Ascending aorta (tissue), 2 donors: ENCODE data around the gene EGFLAM. TPM values are rescaled to one million over a fixed set of nuclear protein-coding genes. Genes with fewer than 3 reads are reported as not detected.

ENCODE experiments used
- DNase-seq, 2 donors: peaks; one replicate each; pipeline ENCODE4 v3.0.0-alpha.2; 2019; ENCODE audit warnings: low spot score in 2 of 2
- H3K27ac ChIP-seq, 2 donors: fragments of 200-600 bp; sonication (generic); one replicate each; pipeline ENCODE4 v1.5.1; 2016 to 2017; ENCODE audit warnings: mild to moderate bottlenecking in 1 of 2
- H3K27me3 ChIP-seq: fragments of 200-600 bp; sonication (generic); one replicate; pipeline ENCODE4 v1.5.1; 2017
- H3K36me3 ChIP-seq, 2 donors: fragments of 200-600 bp; sonication (generic); one replicate each; pipeline ENCODE4 v1.5.1; 2016
- H3K4me1 ChIP-seq, 2 donors: fragments of 200-600 bp; sonication (generic); one replicate each; pipeline ENCODE4 v1.5.1; 2016 to 2017; ENCODE audit warnings: mild to moderate bottlenecking in 1 of 2
- H3K4me3 ChIP-seq, 2 donors: fragments of 200-600 bp; sonication (generic); one replicate each; pipeline ENCODE4 v1.5.1; 2016 to 2017; ENCODE audit warnings: mild to moderate bottlenecking in 1 of 2
- H3K9me3 ChIP-seq, 2 donors: fragments of 200-600 bp; sonication (generic); one replicate each; pipeline ENCODE4 v1.5.1; 2016
- CTCF ChIP-seq, 3 experiments: fragments of 200-600 bp in 2 of 3; fragments of 450-650 bp in 1 of 3; sonication (generic) in 2 of 3; IDR thresholded peaks; one replicate each; pipeline ENCODE4 v1.5.1; 2016 to 2019; ENCODE audit warnings: antibody characterized with exemption in 3 of 3, mild to moderate bottlenecking in 1 of 3, moderate library complexity in 1 of 3
- intact Hi-C: fragments of 100-400 bp; cut with DNase I; formaldehyde crosslinking; loops from one replicate; pipeline ENCODE4 v1.15.1; 2023
- total RNA-seq: library from RNA; depleted of rRNA; stranded (reverse); fragments of >200 nt; gene quantifications from one replicate; pipeline ENCODE4 v1.1.0, GENCODE V29; 2016

Gene EGFLAM
- total RNA-seq, 1 donor from 2014 or later: 4.2 TPM

GRCh38 chr5:38369692-38370091 lies 111.3 kb downstream of the EGFLAM start:
- Histone ChIP-seq H3K4me1 (no peaks in the 10 kb centered on the region), H3K27me3 (no peaks in the 10 kb centered on the region), H3K4me3 (no peak overlapping the region), H3K9me3 (no peaks in the 10 kb centered on the region), H3K27ac (no peak overlapping the region), H3K36me3 (no peaks in the 10 kb centered on the region)
- TF ChIP-seq CTCF (IDR thresholded peaks at IDR 0.05): no peak
- intact Hi-C loops: no loop called here
- no peak for DNase-seq

- TF ChIP-seq CTCF (IDR thresholded peaks at IDR 0.05): no peak
- intact Hi-C loops: no loop called here
- Histone ChIP-seq H3K4me1 (no peaks in the 10 kb centered on the region), H3K27me3 (no peaks in the 10 kb centered on the region), H3K4me3 (no peak overlapping the region), H3K9me3 (no peaks in the 10 kb centered on the region), H3K27ac (no peak overlapping the region), H3K36me3 (no peaks in the 10 kb centered on the region)
- DNase-seq: no peak
These were observed 112.2 kb downstream of the EGFLAM start for GRCh38 chr5:38370358-38371100.

DNA sequence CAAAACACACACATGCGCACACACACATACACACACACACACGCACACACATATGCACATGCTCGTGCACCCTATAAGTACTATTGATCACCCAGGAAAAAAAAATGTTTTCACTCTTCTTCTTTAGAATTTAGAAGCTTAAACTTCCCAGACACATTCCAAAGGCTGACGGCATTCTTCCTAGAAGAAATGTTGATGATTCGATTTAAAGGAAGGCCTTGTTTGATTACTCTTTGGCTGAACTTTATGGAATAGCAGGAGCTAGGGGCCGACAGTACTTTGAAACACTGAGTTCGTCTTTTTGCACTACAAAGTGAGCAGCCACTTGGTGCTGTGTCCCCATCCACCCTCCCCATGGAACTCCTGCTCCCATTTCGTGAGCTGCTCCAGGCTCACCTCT lies 113.2 kb downstream of the EGFLAM start:
- DNase-seq: no peak
- no peaks in the 10 kb centered on the region for H3K27me3 ChIP-seq
- intact Hi-C loops: no loop called here

GRCh38 chr5:38373743-38374142 lies 115.4 kb downstream of the EGFLAM start:
- no peak overlapping the region for H3K27ac ChIP-seq
- H3K27me3 ChIP-seq: no peaks in the 10 kb centered on the region
- H3K4me1 ChIP-seq: no peaks in the 10 kb centered on the region
- no peak overlapping the region for H3K4me3 ChIP-seq
- no peak for DNase-seq
- no peak for TF ChIP-seq CTCF (IDR thresholded peaks at IDR 0.05)
- intact Hi-C loops: no loop called here
- no peaks in the 10 kb centered on the region for H3K9me3 ChIP-seq
- no peaks in the 10 kb centered on the region for H3K36me3 ChIP-seq

More for the DNA sequence above, 113.2 kb downstream of the EGFLAM start:
- no peak overlapping the region for H3K27ac ChIP-seq
- H3K4me1 ChIP-seq: no peaks in the 10 kb centered on the region
- no peaks in the 10 kb centered on the region for H3K36me3 ChIP-seq
- no peaks in the 10 kb centered on the region for H3K9me3 ChIP-seq
- TF ChIP-seq CTCF (IDR thresholded peaks at IDR 0.05): no peak
- no peak overlapping the region for H3K4me3 ChIP-seq

- no peak overlapping the region for H3K4me3 ChIP-seq
- H3K27me3 ChIP-seq: no peaks in the 10 kb centered on the region
- intact Hi-C loops: no loop called here
- H3K27ac ChIP-seq: no peak overlapping the region
- no peak for DNase-seq
- no peak for TF ChIP-seq CTCF (IDR thresholded peaks at IDR 0.05)
- no peaks in the 10 kb centered on the region for H3K36me3 ChIP-seq
- H3K4me1 ChIP-seq: no peaks in the 10 kb centered on the region
- no peaks in the 10 kb centered on the region for H3K9me3 ChIP-seq
These were observed 117.1 kb downstream of the EGFLAM start for GRCh38 chr5:38375423-38375822.
